ENCODE data around the gene LMNB1. TPM values are rescaled to one million over a fixed set of nuclear protein-coding genes. Genes with fewer than 3 reads are reported as not detected.

Gene LMNB1
- total and polyA plus RNA-seq, 2 experiments from 2014 or later: 20.1 to 269 TPM

DNA sequence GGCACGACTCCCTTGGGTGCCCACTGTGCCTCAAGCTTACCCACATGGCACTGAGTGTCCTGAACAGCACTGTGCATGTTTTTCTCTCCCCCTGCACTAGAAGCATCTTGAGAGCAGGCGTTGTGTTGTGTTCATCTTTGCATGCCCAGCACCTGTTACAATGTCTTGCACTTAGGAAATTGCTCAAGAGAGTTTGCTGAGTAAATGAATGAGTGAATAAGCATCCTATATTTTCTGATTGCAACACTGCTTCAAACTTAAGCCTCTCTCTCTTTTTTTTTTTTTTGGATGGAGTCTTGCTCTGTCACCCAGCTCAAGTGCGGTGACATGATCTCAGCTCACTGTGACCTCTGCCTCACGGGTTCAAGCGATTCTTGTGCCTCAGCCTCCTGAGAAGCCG, 94.5 kb downstream of the LMNB1 start:
- H3K27me3 Mint-ChIP-seq (ENCODE audit: insufficient read depth, low read depth, poor library complexity): peaks cover 5% of the 10 kb centered on the region
- peaks cover 50% of the 10 kb centered on the region for H3K4me1 Mint-ChIP-seq
- no peak overlapping the region for H3K4me3 ChIP-seq
- no peaks in the 10 kb centered on the region for H3K79me2 ChIP-seq (replicated peaks; ENCODE audit: insufficient read depth)
- H2AFZ ChIP-seq: no peak overlapping the region
- DNase-seq (ENCODE audit: low spot score) (no peak), ATAC-seq (no peak)
- H3K4me1 ChIP-seq (ENCODE audit: insufficient read depth): peaks cover 34% of the 10 kb centered on the region
- H3K27me3 ChIP-seq (ENCODE audit: insufficient read depth): no peaks in the 10 kb centered on the region
- H3K27ac Mint-ChIP-seq: no peak overlapping the region
- no peak overlapping the region for H3K4me3 Mint-ChIP-seq
- peaks cover 5% of the 10 kb centered on the region; the same call in 1 of the 2 replicates for H3F3A ChIP-seq (replicated peaks; ENCODE audit: low read depth)
- no peaks in the 10 kb centered on the region for H4K20me1 ChIP-seq (replicated peaks; ENCODE audit: insufficient read depth)
- 0 out of 2 replicates have a peak, but pooled peaks cover 3% of the 10 kb centered on the region for H3K9me2 ChIP-seq (ENCODE audit: insufficient read depth)
- H3K4me2 ChIP-seq: no peak overlapping the region
- H3K36me3 ChIP-seq (ENCODE audit: insufficient read depth): no peaks in the 10 kb centered on the region
- H3K9me3 Mint-ChIP-seq: no peaks in the 10 kb centered on the region
- peaks cover 12% of the 10 kb centered on the region for H3K36me3 Mint-ChIP-seq (ENCODE audit: low read depth)
- H3K27ac ChIP-seq (ENCODE audit: low read depth): no peak overlapping the region
- no peak for TF ChIP-seq EZH2 (IDR thresholded peaks at IDR 0.05; ENCODE audit: low read depth, unreplicated experiment)
- TF ChIP-seq, protein P1, sequence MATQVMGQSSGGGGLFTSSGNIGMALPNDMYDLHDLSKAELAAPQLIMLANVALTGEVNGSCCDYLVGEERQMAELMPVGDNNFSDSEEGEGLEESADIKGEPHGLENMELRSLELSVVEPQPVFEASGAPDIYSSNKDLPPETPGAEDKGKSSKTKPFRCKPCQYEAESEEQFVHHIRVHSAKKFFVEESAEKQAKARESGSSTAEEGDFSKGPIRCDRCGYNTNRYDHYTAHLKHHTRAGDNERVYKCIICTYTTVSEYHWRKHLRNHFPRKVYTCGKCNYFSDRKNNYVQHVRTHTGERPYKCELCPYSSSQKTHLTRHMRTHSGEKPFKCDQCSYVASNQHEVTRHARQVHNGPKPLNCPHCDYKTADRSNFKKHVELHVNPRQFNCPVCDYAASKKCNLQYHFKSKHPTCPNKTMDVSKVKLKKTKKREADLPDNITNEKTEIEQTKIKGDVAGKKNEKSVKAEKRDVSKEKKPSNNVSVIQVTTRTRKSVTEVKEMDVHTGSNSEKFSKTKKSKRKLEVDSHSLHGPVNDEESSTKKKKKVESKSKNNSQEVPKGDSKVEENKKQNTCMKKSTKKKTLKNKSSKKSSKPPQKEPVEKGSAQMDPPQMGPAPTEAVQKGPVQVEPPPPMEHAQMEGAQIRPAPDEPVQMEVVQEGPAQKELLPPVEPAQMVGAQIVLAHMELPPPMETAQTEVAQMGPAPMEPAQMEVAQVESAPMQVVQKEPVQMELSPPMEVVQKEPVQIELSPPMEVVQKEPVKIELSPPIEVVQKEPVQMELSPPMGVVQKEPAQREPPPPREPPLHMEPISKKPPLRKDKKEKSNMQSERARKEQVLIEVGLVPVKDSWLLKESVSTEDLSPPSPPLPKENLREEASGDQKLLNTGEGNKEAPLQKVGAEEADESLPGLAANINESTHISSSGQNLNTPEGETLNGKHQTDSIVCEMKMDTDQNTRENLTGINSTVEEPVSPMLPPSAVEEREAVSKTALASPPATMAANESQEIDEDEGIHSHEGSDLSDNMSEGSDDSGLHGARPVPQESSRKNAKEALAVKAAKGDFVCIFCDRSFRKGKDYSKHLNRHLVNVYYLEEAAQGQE (IDR thresholded peaks at IDR 0.05; ENCODE audit: unreplicated experiment): no peak
- TF ChIP-seq, protein P2, sequence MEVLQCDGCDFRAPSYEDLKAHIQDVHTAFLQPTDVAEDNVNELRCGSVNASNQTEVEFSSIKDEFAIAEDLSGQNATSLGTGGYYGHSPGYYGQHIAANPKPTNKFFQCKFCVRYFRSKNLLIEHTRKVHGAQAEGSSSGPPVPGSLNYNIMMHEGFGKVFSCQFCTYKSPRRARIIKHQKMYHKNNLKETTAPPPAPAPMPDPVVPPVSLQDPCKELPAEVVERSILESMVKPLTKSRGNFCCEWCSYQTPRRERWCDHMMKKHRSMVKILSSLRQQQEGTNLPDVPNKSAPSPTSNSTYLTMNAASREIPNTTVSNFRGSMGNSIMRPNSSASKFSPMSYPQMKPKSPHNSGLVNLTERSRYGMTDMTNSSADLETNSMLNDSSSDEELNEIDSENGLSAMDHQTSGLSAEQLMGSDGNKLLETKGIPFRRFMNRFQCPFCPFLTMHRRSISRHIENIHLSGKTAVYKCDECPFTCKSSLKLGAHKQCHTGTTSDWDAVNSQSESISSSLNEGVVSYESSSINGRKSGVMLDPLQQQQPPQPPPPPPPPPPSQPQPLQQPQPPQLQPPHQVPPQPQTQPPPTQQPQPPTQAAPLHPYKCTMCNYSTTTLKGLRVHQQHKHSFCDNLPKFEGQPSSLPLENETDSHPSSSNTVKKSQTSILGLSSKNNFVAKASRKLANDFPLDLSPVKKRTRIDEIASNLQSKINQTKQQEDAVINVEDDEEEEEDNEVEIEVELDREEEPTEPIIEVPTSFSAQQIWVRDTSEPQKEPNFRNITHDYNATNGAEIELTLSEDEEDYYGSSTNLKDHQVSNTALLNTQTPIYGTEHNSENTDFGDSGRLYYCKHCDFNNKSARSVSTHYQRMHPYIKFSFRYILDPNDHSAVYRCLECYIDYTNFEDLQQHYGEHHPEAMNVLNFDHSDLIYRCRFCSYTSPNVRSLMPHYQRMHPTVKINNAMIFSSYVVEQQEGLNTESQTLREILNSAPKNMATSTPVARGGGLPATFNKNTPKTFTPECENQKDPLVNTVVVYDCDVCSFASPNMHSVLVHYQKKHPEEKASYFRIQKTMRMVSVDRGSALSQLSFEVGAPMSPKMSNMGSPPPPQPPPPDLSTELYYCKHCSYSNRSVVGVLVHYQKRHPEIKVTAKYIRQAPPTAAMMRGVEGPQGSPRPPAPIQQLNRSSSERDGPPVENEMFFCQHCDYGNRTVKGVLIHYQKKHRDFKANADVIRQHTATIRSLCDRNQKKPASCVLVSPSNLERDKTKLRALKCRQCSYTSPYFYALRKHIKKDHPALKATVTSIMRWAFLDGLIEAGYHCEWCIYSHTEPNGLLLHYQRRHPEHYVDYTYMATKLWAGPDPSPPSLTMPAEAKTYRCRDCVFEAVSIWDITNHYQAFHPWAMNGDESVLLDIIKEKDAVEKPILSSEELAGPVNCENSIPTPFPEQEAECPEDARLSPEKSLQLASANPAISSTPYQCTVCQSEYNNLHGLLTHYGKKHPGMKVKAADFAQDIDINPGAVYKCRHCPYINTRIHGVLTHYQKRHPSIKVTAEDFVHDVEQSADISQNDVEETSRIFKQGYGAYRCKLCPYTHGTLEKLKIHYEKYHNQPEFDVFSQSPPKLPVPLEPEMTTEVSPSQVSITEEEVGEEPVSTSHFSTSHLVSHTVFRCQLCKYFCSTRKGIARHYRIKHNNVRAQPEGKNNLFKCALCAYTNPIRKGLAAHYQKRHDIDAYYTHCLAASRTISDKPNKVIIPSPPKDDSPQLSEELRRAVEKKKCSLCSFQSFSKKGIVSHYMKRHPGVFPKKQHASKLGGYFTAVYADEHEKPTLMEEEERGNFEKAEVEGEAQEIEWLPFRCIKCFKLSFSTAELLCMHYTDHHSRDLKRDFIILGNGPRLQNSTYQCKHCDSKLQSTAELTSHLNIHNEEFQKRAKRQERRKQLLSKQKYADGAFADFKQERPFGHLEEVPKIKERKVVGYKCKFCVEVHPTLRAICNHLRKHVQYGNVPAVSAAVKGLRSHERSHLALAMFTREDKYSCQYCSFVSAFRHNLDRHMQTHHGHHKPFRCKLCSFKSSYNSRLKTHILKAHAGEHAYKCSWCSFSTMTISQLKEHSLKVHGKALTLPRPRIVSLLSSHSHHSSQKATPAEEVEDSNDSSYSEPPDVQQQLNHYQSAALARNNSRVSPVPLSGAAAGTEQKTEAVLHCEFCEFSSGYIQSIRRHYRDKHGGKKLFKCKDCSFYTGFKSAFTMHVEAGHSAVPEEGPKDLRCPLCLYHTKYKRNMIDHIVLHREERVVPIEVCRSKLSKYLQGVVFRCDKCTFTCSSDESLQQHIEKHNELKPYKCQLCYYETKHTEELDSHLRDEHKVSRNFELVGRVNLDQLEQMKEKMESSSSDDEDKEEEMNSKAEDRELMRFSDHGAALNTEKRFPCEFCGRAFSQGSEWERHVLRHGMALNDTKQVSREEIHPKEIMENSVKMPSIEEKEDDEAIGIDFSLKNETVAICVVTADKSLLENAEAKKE (CRISPR knock-in tag; IDR thresholded peaks at IDR 0.05): no peak
- no peak for TF ChIP-seq JUNB (IDR thresholded peaks at IDR 0.05; ENCODE audit: unreplicated experiment)
- no peak for TF ChIP-seq ZNF114 (CRISPR knock-in tag; IDR thresholded peaks at IDR 0.05)
- TF ChIP-seq POLR2AphosphoS5 (IDR thresholded peaks at IDR 0.05; ENCODE audit: low read depth): no peak

All from GM23338 (cell line).